ENCODE results near the gene SNX13.

Gene SNX13

DNA sequence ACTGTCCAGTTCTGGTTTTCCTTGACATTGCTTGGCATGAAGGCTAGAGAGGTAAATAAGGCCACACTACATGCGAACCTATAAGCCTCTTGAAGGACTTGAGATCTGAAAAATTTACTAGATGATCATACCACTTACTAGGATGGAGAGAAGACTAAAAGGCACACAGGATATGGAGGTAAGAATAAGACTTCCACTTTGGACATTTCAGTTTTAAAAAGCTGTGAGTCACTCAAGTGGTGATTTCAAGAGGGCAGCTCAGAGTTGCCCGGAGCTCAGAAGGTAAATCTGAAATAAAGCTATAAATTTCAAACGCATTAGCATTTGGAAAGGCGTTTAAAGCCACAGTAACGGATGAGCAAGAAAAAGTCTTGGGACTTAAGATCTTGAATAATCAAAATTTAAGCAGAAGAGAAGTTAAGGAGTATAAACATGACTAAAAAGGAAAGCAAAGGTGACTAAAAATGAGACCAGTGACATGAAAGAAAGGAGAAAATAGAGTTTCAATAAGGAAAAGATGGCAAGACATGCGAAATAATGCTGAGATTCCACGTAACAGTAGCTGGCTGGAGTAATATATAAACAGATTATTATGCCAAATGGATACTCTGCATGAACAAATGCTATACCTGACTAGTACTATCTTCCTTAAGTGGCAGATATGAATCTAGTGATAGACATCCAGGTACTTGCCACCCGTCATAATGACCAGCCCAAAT, 68.3 kb downstream of the SNX13 start:
- FAIRE-seq (no peak), DNase-seq (ENCODE audit: insufficient read length, low spot score) (no peak)
- TF ChIP-seq, protein P1, sequence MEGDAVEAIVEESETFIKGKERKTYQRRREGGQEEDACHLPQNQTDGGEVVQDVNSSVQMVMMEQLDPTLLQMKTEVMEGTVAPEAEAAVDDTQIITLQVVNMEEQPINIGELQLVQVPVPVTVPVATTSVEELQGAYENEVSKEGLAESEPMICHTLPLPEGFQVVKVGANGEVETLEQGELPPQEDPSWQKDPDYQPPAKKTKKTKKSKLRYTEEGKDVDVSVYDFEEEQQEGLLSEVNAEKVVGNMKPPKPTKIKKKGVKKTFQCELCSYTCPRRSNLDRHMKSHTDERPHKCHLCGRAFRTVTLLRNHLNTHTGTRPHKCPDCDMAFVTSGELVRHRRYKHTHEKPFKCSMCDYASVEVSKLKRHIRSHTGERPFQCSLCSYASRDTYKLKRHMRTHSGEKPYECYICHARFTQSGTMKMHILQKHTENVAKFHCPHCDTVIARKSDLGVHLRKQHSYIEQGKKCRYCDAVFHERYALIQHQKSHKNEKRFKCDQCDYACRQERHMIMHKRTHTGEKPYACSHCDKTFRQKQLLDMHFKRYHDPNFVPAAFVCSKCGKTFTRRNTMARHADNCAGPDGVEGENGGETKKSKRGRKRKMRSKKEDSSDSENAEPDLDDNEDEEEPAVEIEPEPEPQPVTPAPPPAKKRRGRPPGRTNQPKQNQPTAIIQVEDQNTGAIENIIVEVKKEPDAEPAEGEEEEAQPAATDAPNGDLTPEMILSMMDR (IDR thresholded peaks at IDR 0.05; ENCODE audit: insufficient read depth, missing control alignments) = no peak

DNA sequence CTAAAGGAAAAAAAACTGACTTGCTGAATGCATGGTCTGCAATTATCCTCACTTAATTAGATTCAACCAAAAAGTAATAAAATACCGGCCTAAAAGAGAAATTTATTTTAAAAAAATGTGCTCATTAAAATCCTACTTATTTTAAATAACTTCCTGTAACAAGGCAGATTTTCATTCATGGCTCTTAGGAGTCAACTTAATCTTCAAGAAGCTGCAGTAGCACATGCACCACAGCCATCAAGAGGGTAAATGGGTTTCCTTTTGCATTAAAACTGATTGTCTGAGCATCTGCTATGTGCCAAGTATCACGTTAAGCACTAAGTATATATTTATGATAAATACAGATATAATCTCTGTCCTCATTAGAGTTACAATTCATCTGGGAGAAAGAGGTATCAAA, 69.9 kb downstream of the SNX13 start:
- FAIRE-seq = no peak
- TF ChIP-seq, protein P1 (IDR thresholded peaks at IDR 0.05; ENCODE audit: insufficient read depth, missing control alignments) = no peak
- DNase-seq (ENCODE audit: insufficient read length, low spot score) = no peak

DNA sequence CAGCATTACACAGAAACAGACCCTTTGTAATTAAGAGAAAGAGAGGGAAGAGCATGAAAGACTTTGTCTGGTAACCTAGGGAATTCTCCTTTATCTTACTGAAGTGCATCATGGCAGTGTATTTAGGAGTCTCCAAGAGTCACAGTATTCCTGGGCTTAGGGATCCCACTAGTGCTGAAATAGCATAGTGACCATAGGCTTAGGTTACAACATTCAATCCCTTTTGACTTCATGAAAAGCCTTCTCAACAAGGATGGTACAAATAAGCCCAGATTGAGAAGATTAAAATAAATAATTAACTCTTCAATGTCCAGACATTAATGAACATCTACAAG, 76.5 kb downstream of the SNX13 start:
- no peak for FAIRE-seq
- DNase-seq (ENCODE audit: insufficient read length, low spot score) = no peak
- TF ChIP-seq, protein P1 (IDR thresholded peaks at IDR 0.05; ENCODE audit: insufficient read depth, missing control alignments) = no peak

DNA sequence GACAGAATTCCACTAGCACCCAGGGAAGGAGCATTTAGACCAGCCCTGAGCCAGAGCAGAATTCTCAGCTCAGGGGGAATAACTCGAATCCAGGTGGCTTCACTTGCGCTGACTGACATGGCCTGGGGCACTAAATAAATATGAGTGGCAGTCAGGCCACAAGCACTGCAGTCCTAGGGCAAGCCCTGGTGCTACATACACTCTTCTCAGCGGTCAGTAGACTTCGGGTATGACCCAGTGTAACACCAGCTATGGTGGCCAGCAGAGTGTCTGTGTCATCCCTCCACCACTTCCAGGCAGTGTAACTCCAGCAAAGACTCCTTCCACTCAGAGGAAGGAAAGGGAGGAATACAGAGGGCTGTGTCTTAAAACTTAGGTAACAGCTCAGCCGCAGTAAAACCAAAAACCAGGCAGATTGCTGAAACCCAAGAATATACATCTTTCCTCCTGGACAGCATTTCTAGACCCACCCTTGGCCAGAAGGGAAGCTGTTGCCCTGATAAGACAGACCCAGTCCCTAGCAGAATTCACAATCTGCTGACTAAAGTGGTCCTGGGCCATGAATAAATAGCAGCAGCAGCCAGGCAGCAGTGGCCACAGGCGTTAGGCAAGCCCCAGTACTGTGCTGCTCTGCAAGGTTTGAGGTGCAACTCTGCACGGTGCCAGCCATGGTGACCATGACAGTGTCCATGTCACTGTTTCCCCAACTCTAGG, 77.0 kb downstream of the SNX13 start:
- DNase-seq (ENCODE audit: insufficient read length, low spot score) = no peak
- no peak for FAIRE-seq

DNA sequence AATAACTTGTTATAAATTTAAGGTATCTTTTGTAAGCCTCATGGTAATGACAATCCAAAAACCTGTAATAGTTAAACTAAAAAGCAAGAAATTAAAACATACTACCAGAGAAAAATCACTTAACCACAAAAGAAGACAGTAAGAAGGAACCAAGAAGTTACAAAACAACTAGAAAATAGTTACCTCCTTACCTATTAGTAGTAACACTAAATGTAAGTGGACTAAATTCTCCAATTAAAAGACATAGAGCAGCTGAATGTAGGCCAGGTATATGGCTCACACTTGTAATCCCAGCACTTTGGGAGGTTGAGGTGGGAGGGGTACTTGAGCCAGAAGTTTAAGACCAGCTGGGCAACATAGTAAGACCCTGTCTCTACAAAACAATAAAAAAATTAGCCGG, 84.0 kb downstream of the SNX13 start:
- TF ChIP-seq, protein P1 (IDR thresholded peaks at IDR 0.05; ENCODE audit: insufficient read depth, missing control alignments) = no peak
- DNase-seq (ENCODE audit: insufficient read length, low spot score) (no peak), FAIRE-seq (no peak)

More for the DNA sequence above, 77.0 kb downstream of the SNX13 start:
- TF ChIP-seq, protein P1 (IDR thresholded peaks at IDR 0.05; ENCODE audit: insufficient read depth, missing control alignments) = no peak

DNA sequence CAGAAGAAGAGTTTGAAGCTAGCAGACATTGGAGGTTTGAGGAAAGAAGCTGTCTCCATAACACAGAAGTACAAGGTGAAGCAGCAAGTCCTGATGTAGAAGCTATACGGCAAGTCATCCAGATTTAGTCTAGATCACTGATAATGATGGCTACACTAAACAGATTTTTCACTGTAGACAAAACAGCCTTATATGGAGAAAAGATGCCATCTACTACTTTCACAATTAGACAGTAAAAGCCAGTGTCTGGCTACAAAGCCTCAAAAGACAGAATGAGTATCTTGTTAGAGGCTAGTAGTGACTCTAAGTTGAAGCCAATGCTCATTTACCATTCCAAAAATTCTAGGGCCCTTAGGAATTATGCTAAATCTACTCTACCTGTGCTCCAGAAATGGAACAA, 85.1 kb downstream of the SNX13 start:
- no peak for FAIRE-seq
- TF ChIP-seq, protein P1 (IDR thresholded peaks at IDR 0.05; ENCODE audit: insufficient read depth, missing control alignments) = no peak

More for the DNA sequence above, 85.1 kb downstream of the SNX13 start:
- no peak for DNase-seq (ENCODE audit: insufficient read length, low spot score)

Measured in D721Med (cell line).